GM12872 (cell line): ENCODE data around the gene KIF5B.

Experiments
- TF ChIP-seq, protein P1 (sequence below): IDR thresholded peaks from 3 replicates; pipeline ENCODE4 v1.5.1; 2011; ENCODE audit warnings: low read depth, mild to moderate bottlenecking, low read length, moderate library complexity; ENCODE audit not compliant: insufficient read depth

KIF5B gene

GRCh38 chr10:31999836-32000235 lies 56.4 kb downstream of the KIF5B start:
- TF ChIP-seq, protein P1, sequence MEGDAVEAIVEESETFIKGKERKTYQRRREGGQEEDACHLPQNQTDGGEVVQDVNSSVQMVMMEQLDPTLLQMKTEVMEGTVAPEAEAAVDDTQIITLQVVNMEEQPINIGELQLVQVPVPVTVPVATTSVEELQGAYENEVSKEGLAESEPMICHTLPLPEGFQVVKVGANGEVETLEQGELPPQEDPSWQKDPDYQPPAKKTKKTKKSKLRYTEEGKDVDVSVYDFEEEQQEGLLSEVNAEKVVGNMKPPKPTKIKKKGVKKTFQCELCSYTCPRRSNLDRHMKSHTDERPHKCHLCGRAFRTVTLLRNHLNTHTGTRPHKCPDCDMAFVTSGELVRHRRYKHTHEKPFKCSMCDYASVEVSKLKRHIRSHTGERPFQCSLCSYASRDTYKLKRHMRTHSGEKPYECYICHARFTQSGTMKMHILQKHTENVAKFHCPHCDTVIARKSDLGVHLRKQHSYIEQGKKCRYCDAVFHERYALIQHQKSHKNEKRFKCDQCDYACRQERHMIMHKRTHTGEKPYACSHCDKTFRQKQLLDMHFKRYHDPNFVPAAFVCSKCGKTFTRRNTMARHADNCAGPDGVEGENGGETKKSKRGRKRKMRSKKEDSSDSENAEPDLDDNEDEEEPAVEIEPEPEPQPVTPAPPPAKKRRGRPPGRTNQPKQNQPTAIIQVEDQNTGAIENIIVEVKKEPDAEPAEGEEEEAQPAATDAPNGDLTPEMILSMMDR = no peak

DNA sequence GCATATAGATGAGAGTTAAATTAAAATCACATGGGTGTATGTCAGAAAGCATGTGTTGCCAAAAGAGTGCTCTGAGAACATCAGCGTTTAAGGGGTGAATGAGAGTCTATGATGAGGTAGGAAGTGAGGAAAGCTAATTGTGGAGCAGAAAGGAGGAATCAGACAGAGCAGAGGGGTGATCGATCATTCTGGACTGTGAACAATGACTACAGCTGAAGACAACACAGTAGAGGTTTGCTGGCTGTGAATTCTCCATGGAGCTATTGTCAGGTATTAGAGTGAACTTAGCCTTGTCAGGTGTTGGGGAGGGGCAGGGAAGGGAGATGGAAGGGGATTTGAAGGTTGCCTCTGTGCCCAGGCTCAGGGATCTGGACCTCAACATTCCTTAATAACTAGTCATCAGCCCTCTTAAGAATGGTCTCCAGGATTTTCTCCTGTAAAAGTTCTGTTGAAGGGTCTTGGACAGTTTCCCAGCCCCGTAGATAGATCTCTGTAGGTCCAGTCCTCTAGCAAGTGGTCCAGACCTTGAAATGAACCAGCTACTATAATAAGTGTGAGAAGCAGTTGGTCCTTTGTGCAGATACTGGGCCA lies 57.1 kb downstream of the KIF5B start:
- TF ChIP-seq, protein P1 = no peak

- TF ChIP-seq, protein P1 = no peak
Measured at GRCh38 chr10:31994926-31995325, 61.3 kb downstream of the KIF5B start.

GRCh38 chr10:31990937-31991336 lies 65.3 kb downstream of the KIF5B start:
- TF ChIP-seq, protein P1 = no peak

DNA sequence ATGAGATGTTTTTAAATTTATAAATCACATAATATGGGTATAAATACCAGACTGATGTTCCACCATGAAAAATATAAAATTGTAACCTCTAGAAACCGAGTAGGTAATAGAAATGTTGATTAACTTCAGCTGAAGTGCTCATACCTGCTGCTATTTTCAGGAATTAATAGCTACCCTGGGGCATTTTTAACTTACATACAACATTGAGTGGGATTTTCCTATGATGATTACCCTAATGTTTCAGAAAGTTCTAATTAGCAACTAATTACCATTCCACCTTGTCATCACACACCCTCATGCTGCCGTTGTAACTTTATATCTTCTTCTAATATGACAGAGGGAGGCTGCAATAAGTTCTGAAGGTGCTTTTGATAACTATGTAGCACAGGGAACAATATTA lies 74.1 kb downstream of the KIF5B start:
- TF ChIP-seq, protein P1 = no peak

DNA sequence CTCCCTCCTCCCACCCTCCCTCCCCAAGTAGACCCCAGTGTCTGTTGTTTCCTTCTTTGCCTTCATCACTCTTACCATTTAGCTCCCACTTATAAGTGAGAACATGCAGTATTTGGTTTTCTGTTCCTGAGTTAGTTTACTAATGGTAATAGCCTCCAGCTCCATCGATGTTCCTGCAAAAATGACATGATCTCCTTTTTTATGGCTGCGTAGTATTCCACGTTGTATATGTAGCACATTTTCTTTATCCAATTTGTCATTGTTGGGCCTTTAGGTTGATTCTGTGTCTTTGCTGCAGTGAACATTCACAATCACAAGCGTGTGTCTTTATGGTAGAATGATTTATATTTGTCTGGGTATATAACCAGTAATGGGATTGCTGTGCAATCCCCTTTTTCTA lies 75.8 kb downstream of the KIF5B start:
- TF ChIP-seq, protein P1 = no peak

- TF ChIP-seq, protein P1 = no peak
Measured at GRCh38 chr10:31978156-31978483, 78.1 kb downstream of the KIF5B start.

DNA sequence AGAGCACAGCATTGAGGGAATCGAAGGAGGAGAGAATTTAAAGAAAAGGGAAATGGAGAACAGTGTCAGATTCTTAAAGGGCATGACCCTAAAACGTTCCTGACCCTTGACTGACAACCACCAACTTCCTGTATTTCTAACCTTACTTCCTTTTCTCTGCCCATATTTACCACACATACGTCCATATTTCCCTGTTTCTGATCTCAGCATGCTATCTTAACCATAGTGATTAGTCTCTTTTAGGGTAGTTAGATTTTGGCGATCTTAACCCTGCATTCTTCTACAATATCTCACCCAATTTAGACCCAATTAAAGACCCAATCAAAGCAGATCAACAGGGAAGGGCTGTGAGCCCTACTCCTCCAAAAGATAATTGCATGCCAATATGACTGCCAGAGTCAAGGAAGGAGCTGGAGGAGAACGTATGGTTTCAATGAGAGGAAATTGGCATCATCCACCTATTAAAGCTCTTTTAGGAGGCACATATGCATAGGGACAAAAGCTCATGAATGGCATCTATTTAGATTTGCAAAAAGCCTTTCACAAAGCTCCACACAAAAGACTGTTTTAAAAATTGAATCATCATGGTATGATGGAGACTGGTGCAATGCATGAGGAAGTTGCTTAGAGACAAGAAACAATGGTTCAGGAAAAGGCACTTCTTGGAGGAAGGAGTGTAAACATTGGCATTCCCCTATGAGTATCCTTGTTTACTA lies 78.6 kb downstream of the KIF5B start:
- TF ChIP-seq, protein P1 = no peak
